Measurements from ENCODE around the gene CNOT10.

- TF ChIP-seq CTCF (conservative IDR thresholded peaks at IDR 0.05; ENCODE audit: low read depth, low read length) (no peak), EZH2phosphoT487 (IDR thresholded peaks at IDR 0.05; ENCODE audit: borderline replicate concordance, low read length) (no peak)
Observed at GRCh38 chr3:32691847-32692246, 6.9 kb downstream of the CNOT10 start.
